GM23338 (cell line): ENCODE results near the gene TRIM32.

Source experiments
- CREB1 ChIP-seq: fragments of 250-450 bp; sonication (Bioruptor Pico); IDR thresholded peaks from 2 replicates; pipeline ENCODE4 v1.5.0; 2020; ENCODE audit warnings: low read depth, mild to moderate bottlenecking, moderate library complexity
- CTCF ChIP-seq, 2 experiments: fragments of 200-600 bp in 1 of 2; sonication (generic) in 1 of 2; conservative IDR thresholded peaks; 2 replicates each; pipeline versions ENCODE4 v1.5.1 to v1.6.1; 2016 to 2017; ENCODE audit warnings: antibody characterized with exemption in 2 of 2, low read depth in 2 of 2, mild to moderate bottlenecking in 2 of 2, moderate library complexity in 1 of 2
- EZH2 ChIP-seq: fragments of 200-600 bp; sonication (generic); IDR thresholded peaks from one replicate; pipeline ENCODE4 v1.8.0; 2017; ENCODE audit warnings: antibody characterized with exemption, mild to moderate bottlenecking, low read depth; ENCODE audit not compliant: unreplicated experiment
- EZH2phosphoT487 ChIP-seq: fragments of 200-600 bp; sonication (generic); IDR thresholded peaks from one replicate; pipeline ENCODE4 v1.8.1; 2018; ENCODE audit warnings: antibody characterized with exemption; ENCODE audit not compliant: unreplicated experiment
- JUNB ChIP-seq: IDR thresholded peaks from one replicate; pipeline ENCODE4 v1.6.1; 2016; ENCODE audit warnings: antibody characterized with exemption; ENCODE audit not compliant: unreplicated experiment
- POLR2AphosphoS5 ChIP-seq: IDR thresholded peaks from 2 replicates; pipeline ENCODE4 v1.6.1; 2016; ENCODE audit warnings: antibody characterized with exemption, low read depth
- REST ChIP-seq: IDR thresholded peaks from one replicate; pipeline ENCODE4 v1.6.1; 2018; ENCODE audit warnings: antibody characterized with exemption; ENCODE audit not compliant: unreplicated experiment

GRCh38 chr9:116695438-116695837 is 8.3 kb downstream of the TRIM32 start:
- no peak for TF ChIP-seq CTCF (conservative IDR thresholded peaks at IDR 0.05; ENCODE audit: low read depth in 2 of 2)
- TF ChIP-seq POLR2AphosphoS5 = no peak
- no peak for TF ChIP-seq EZH2
- TF ChIP-seq CREB1 (CRISPR knock-in tag) = no peak
- TF ChIP-seq EZH2phosphoT487 = no peak
- TF ChIP-seq REST = no peak
- no peak for TF ChIP-seq JUNB
